Esophagus squamous epithelium (tissue), 4 donors: ENCODE measurements around the gene DGKQ.

Experiments
- POLR2A ChIP-seq, 4 donors: fragments of 450-650 bp; IDR thresholded peaks; one replicate each; pipeline ENCODE4 v1.6.1; 2017; ENCODE audit warnings: antibody characterized with exemption in 4 of 4, mild to moderate bottlenecking in 4 of 4, moderate library complexity in 3 of 4
- TF ChIP-seq, protein P1 (sequence below), 6 experiments: fragments of 450-650 bp in 4 of 6; fragments of 200-600 bp in 2 of 6; sonication (generic) in 2 of 6; IDR thresholded peaks; one replicate each; pipeline ENCODE4 v1.5.1; 2016 to 2019; ENCODE audit warnings: antibody characterized with exemption in 6 of 6, mild to moderate bottlenecking in 4 of 6, moderate library complexity in 4 of 6

DNA sequence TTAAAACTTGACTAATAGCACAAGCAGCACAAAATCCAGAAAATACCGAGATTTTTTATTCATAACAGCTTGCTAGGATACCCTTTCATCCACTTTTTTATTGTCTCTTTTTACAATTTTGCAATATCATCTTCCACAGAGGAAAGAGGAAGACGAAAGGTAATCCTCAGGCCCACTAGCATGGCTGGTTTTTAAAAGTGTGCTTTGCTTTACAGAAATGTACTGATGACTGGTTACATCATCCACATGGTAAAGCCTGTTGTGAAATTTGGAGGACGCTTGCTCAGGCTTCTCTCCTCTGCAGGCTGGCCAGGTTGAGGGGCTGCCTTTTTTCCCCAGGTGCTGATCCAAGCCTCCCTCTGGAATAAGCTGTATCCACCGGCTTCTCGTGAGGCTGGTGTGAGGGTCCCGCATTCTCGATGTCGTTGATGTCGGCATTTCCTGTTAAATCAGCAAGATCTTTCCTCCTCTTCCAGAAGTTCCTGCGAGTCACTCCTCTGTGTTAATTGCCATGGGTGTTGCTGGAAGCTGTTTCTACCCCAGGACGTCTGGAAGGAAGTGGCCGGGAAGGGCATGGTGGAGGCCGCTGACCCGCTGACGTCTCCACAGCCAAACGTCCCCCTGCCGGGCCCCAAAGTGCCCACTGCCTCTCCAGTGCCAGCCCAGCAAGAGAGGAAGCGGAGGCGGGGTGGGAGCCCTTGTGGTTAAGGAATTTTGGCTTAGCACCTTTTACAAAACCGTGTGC is 5.8 kb upstream of the DGKQ start:
- TF ChIP-seq, protein P1, sequence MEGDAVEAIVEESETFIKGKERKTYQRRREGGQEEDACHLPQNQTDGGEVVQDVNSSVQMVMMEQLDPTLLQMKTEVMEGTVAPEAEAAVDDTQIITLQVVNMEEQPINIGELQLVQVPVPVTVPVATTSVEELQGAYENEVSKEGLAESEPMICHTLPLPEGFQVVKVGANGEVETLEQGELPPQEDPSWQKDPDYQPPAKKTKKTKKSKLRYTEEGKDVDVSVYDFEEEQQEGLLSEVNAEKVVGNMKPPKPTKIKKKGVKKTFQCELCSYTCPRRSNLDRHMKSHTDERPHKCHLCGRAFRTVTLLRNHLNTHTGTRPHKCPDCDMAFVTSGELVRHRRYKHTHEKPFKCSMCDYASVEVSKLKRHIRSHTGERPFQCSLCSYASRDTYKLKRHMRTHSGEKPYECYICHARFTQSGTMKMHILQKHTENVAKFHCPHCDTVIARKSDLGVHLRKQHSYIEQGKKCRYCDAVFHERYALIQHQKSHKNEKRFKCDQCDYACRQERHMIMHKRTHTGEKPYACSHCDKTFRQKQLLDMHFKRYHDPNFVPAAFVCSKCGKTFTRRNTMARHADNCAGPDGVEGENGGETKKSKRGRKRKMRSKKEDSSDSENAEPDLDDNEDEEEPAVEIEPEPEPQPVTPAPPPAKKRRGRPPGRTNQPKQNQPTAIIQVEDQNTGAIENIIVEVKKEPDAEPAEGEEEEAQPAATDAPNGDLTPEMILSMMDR (IDR thresholded peaks at IDR 0.05): no peak
- no peak for TF ChIP-seq POLR2A (IDR thresholded peaks at IDR 0.05)
